Smooth muscle cell of the coronary artery (primary cell): ENCODE results near the gene ZNF790. TPM values are rescaled to one million over a fixed set of nuclear protein-coding genes. Genes with fewer than 3 reads are reported as not detected.

ENCODE experiments used
- total RNA-seq: library from RNA; depleted of rRNA; stranded (reverse); fragments of >200 nt; gene quantifications from 2 replicates; pipeline ENCODE4 v1.2.3, GENCODE V29; 2014; ENCODE audit warnings: low replicate concordance

Gene ZNF790
- total RNA-seq = 9.8 and 10.9 TPM in 2 replicates

DNA sequence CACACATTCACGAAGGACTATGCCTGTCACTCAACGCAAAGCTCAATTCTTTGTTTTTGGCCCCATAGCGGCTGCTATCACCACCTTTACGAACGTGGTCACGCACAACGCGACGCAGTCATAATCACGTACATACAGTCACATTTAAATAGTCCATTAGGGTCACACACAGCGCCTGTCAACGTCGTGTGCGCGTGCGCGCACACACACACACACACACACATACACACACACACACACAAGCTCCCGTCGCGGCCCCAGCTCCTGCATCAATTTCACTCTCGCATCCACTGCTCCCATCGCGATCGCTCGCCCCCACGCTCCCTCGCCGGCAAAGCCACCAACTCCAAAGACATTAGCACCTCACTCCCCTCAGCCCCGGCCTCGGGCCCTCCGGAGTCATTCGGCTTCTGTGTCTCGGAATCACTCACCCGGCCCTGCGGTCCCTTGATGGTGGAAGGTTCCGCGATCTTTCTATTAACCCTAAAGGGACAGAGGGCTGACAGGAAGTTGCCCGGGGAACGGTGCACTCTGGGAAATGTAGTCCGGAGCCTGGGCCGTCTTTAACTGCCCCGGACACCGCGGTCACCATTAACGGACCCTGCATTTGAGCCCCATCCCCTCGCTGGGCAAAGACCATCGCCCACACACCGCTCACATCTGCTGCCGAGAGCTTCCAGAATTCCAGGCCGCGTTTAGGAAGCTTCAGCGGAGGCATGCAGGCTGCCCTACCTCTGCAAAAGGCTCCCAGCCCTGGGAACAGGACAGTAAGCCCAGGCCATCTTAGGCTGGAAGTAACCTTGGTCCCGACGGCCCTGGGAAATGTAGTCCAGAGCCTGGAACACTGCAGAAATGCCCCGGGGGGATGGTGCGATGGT, at the start of gene ZNF790:
Gene ZNF790, minus strand, starts transcription at position 482 of the 878 bp plus-strand sequence. CDS start 12,768 bp downstream, outside the sequence.

DNA sequence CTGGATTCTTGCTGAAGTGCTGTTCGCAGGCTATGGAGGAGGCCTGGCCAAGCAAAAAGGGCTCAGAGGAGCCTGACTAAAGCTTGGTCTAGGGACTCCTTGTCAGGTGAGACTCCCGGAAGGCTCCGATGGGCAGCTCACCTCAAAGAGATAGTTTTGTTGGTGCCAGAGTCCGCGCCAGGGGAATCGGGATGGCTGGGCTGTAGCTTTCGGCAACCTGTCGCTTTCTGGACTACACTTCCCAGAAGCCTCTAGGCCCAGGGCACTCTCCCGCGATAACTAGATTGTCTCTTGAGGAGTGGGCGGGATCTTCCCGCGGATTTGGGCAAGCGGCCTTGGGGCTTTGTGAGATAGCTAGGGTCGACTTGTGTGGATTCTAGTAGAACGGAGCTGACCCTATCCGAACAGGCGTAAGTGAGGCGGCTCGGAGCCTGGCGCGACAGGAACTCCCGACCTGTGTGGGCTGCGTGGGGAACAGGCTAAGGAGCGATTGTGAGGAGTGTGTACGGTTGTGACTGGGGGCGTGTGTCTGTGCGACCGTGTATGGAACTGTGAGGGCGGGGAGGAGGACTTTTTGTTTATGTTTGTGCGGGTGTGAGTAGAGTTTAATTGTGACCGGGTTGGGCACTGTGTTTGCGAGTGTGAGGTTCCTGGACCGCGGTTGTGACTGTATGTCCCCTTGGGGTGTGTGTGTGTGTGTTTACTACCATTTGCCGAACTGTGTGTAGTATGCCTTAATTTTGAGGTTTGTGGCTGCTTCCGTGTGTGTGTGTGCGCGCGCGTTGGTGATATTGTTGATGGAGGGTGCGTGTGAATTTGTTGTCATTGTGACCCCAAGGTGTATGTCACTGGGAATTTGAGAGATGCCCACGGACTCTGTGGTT, 12.6 kb upstream of the ZNF790 start, which contains the start of gene ZNF345:
Gene ZNF345, plus strand, starts transcription at position 318 of the 884 bp plus-strand sequence. CDS start 25,955 bp downstream, outside the sequence.

DNA sequence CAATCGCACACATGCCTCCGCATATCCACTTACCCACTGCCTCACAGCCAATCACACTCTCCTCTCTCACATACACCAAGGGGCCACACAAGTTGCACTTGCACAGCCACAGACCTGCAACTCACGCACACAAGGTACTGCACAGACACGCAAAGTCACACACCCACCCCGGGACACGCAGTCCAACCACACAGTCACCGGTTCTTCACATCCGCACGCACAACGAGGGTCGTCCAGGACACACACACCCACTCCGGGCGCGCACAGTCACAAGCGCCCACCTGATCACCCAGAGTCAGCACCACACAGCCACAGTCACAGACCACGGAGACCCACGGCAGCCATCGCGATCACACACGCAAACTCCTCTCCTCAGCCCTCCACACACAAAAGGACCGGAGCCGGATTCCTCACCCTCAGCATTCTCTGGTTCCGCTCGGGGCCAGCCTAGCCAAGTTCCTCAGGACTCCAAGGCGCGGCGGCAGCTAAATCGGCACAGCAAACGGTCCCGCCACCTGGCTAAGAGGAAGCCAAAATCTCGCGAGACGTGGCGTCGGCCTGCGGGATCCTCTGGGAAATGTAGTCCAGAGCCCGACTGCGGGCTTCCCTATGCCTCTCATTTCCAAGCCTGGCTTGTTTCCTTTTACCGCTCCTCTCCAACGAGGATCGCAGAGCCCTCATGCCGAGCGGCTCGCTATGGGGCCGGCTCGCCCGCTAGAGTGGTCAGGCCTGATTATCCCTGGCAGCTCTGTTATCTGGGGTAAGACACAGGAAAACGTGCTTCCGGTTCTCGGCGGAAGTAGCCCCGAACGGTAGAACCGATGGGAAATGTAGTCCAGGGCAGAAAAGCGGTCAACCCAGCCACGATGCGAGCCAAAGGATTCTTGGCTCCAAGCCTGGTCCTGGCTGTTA, 65.6 kb downstream of the ZNF790 start, which contains the start of gene ZNF850:
Gene ZNF850, minus strand, starts transcription at position 497 of the 912 bp plus-strand sequence. CDS start 10,201 bp downstream, outside the sequence.

Other genes starting within 250 kb of the ZNF790 start
- 3.7 and 7.3 TPM in 2 replicates for gene ZNF382, start 233.1 kb downstream of the ZNF790 start, total RNA-seq
- gene ZNF461, start 171.6 kb downstream of the ZNF790 start, total RNA-seq = 10.6 and 17.9 TPM in 2 replicates
- gene ZNF567, start 150.8 kb downstream of the ZNF790 start, total RNA-seq = 3.2 and 5.3 TPM in 2 replicates
- gene ZNF850, start 65.6 kb downstream of the ZNF790 start, total RNA-seq = 1.2 and 5.9 TPM in 2 replicates
- gene ZNF345, start 12.5 kb upstream of the ZNF790 start, total RNA-seq = 1.3 and 2.3 TPM in 2 replicates
- gene ZNF829, start 77.9 kb upstream of the ZNF790 start, total RNA-seq = 1.8 and 2.4 TPM in 2 replicates
- gene ZNF568, start 77.9 kb upstream of the ZNF790 start, total RNA-seq = 18.8 and 22.0 TPM in 2 replicates
- gene ZNF420, start 240.0 kb upstream of the ZNF790 start, total RNA-seq = 7.8 and 13.3 TPM in 2 replicates